SHP77 treated with DMSO at 0.1 percent for 48 hours (cell line): ENCODE data around the gene SERP2.

Experiments used
- DNase-seq: peaks from one replicate; lab custom pipeline; 2025; lab: John Stamatoyannopoulos, UW

The SERP2 gene

DNA sequence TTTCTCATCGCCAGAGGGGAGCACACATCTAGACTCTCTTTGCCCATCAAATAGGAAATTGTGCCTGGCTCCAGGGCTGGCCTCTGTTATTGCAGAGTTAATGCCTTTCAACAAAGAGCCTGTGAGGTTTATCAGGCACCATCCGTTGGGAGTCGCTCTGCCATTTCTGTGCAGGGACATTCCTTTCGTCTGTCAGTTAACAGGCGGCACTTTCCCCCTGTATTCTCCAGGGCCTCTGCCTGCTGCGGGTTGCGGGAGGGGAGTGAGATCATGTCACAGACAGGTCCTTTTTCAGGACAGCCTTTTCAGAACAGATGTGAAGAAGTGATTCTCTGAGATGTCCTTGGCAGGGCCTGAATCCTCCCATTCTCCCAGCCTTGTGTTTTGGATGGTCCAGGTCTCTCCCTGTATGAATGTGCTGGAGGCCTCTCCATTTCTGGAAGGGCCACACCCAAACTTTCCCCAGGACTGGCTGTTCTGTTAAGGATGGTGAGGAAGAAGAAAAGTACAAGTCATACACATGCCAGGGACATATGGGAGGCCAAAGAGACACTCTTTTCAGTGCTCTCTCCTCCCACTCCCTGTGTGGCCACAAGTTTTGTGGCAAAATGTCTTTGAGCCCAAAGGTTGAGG is 14.9 kb downstream of the SERP2 start:
- no peak for DNase-seq

DNA sequence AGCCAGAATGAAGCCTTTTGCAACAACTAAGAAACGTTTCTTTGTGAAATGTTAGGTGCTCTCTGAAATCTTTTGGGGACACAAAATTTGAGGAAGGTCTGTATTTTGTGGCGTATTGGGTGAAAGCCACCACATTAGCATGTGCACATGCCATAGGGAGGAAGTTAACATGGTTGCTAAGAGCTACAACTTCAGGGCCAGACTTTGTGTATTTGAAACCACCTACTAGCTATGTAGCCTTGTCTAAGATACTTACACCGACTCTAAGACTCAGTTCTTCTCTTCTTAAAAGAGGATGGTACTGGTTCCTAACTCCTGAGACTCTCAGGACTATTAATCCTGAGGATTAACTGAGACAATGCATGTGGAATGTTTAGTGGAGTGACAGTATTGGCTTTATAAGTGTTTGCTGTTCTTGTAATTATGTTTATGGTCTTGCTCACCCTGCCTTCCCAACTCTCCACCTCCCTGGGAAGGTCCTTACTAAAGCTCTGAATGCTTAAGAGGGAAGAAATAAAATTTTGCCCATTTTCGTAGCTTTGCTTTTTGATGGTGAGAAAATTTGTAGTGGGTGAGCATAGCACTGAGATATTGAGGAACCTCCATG is 15.5 kb downstream of the SERP2 start:
- no peak for DNase-seq

DNA sequence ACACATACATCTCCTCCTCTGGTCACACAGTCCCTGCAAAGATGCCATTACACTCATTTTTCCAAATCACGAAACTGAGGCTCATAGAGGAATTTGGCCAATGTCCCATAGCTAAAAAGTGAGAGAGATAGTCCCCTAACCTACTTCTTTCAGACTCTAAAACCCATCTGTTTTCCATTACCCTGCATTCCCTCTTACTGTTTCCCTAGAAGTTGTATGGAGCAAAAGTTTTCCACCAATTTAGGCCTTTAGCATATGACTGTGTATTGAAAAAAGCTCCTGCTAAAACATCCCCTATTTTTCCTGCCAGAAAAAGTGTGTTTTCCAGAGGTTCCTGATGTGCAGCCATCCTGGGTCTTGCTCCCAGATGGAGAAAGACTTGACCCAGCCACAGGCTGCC is 16.3 kb downstream of the SERP2 start:
- no peak for DNase-seq

DNA sequence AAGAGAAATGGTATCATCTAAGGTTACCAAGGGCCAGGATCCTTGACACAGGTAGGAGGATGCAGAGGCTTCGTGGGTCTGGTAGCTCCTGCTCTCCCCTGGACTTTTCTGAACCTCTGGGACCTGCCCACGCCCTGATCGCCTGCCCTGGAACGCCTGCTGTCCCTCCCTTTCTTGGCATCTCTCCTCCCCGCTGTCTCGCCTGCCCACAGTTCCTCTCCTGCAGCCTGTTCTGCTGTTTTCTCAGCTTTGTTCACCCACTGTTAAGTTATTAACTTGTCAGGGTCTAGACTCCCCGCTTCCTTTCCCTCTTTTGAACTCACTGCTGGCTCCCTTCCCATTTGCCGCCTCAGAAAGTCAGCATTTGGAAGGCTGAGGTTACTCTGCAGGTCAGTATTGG is 19.8 kb downstream of the SERP2 start:
- no peak for DNase-seq

DNA sequence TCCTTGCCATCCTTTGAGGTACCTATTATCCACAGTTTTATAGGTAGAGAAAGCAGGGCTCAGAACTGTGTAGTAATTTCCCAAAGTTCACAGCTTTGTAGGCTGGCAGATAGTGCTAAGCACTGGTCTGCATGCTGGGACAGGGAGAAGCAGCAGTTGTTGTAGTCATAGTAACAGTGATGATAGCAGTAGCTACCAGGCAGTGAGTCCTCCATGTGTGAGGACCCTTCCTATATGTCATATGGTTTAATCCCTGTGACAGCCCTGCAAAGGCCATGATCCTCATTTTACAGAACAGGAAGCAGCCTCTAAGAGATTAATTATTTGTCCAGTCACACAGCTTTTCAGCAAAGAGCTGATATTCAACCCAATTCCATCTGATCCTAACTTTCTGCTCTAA is 21.0 kb downstream of the SERP2 start:
- DNase-seq, result no peak

DNA sequence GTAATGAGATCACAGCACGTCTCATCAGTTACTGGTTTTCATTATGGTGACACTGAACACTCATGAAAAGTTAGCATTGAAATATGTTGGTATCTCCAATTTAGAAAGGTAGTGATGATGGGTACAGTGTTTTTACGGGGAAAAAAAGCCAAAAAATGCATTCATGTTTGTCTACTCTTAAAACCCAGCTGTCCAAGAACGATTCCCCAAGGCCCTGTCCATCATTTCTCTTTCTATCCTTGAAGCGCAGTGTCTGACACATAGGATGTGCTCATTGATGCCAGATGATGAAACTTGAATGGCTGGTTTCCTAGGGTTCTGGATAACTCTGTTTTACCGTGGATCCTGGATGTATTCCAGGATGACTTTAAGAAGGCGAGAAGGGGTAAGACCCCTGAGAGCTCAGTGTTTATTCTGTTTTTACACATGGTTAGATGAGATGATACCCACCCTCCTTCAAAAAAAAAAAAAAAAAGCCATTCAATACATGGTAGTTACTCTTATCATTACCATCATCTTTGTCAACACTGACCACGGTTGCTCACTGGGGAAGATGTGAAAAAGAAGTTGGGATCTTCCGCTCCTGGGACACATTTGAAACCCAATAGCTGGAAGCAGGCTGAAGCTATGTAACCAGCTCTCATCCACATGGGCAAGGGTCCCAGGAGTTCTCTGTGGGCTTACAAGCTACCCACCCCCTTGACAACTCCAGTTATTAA is 22.5 kb downstream of the SERP2 start:
- DNase-seq, result no peak

DNA sequence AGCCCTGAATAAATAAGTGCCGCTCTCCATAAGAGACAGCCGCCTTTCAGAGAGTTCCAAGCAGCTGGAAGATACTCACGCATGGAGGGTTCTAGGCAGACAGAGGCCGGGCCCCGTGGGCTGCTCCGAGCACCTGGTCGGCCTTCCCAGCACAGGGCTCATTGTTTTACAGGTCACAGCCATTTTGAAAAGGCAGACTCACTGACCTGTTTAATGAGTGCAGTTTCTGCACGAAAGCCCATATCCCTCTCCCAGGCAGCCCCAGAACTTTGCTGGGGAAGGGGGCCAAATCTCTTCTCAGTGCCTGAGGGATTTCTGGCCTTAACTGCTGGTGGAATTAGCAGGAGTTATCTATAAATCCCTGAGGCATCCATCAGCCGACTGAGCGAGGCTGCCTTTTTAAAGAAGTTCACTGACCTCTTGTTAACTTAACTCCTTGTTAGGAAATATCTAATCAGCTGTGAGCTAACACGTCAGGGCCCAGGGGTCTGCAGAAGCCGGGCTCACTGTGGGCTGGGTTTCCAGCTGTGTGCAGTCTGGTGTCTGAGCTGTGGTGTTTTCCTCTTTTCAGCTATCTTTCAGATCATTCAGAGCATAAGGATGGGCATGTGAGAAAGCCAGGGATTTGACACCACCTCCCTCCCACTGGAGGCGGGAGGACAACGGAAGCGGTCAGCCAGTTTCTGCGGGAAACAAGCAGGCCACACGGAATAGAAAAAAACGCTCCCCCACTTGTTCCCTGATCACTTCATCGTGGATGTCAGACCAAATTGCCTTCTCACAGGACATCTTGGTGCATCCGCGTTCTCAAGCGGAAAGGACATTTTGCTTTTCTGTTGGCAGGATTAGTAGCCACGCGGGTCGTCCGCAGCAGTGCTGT is 23.3 kb downstream of the SERP2 start:
- no peak for DNase-seq

DNA sequence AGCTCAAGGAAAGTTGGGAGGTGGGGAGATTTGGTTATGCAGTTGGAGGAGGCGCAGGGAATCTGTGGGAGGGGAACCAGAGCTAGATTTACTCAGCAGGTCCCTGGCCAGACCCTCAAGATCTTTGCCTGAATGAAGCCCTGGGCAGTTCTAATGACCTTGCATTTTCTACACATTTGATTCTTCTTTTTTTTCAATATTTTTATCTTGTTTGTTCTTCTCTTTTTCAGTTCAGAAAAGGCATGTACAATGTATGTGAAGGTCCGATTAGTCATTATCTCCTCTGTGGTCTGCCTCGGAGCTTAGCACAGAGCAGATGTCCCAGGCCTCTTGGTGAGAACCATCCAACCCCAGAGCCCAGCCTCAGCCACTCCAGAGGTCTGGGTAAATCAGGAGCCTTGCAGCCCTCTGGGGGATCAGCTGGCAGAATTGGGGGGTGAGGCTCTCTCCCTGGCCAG is 24.2 kb downstream of the SERP2 start:
- DNase-seq, result no peak

DNA sequence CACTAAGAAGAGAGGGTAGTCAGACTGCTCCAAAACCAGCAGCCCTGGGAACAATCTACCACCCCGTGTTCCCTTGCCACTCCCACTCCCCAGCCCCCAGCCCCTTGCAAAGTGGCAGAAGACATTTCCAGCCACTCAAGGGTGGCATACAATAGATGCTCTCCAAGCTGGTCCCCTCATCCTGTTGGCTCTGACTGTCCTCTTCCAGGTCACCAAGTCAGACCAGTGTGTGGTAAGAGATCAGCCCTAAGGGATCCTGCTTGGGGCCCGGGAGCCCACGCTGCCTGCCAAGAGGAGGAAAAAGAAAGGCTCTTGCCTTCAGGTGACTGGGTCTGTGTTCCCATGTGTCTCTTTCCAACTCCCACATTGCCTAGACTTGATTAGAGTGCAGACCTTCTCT is 25.0 kb downstream of the SERP2 start:
- no peak for DNase-seq

DNA sequence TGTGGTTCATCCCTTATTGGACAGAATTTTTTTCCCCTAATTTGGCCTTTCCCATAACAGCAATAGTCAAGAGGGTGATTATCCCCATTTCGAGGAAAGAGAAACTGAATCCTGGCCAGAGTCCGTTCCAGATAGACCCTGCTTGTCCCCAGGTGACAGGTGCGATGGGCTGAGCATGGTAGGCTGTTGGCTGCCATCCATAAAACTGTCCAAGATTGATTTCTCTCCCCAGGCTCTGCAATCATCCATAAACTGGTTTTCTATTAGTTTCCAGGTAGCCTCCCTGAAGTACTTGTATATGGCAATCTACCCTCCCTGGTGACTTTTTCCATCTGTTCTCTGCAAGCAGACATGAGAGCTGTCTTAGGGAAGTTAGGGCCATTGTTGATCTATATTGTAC is 25.4 kb downstream of the SERP2 start:
- peak; percentile 42 for DNase-seq

DNA sequence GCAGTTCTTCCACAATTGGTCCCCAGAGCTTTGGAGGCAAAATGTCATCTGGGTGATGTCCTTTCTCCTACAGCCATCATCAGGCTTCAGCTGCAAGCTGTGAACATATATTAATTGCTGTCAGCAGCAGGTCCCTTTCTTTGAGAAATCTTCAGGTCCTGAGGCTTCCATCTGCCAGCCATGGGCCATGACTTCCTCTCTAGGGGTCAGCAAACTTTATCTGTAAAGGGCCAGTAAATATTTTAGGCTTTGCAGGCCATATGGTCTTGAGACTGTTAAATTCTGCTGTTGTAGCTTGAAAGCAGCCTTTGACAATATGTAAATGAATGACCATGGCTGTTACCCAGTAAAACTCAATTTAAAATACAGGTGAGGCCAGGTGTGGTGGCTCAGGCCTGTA is 27.1 kb downstream of the SERP2 start:
- no peak for DNase-seq

DNA sequence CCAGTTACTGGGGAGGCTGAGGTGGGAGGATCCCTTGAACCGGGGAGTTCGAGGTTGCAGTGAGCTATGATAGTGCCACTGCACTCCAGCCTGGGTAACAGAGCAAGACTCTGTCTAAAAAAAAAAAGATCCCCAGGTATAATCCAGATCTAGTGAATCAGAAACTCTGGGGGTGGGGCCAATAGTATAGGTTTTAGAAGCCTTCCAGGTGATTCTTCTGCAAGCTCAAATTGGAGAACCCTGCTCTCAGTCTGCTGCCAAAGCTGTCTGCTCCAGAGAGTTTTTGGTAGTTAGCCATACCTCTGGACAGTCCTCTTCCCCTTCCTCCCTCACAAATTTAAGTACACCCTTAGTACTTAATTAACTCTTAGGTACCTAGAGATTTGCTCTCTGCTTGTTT is 28.0 kb downstream of the SERP2 start:
- DNase-seq, result no peak

DNA sequence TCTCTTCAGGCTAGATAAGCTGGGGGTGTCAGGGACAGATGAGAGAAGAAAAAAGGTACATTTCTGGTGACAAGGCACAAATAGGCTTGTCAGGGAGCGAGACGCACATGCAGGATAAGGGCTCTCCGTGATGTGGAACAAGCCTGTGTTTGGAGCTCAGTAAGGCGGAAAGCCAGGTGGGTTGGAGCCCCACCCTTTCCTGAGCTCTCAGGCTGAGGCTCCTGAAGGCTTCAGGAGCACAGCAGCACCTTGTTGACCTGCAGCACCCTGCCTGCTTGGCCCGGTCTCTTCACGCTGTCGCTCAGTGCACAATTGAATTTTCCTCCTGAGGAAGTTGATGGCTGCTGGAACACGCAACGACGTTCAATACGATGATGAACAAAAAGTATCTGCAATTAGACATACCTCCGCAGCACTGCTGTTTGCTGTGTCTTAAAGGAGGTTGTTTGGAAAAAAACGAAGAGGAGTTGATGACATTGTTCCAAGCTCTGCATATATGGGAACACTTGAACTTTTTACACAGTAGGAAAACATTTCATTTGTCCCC is 29.3 kb downstream of the SERP2 start:
- DNase-seq, result no peak

DNA sequence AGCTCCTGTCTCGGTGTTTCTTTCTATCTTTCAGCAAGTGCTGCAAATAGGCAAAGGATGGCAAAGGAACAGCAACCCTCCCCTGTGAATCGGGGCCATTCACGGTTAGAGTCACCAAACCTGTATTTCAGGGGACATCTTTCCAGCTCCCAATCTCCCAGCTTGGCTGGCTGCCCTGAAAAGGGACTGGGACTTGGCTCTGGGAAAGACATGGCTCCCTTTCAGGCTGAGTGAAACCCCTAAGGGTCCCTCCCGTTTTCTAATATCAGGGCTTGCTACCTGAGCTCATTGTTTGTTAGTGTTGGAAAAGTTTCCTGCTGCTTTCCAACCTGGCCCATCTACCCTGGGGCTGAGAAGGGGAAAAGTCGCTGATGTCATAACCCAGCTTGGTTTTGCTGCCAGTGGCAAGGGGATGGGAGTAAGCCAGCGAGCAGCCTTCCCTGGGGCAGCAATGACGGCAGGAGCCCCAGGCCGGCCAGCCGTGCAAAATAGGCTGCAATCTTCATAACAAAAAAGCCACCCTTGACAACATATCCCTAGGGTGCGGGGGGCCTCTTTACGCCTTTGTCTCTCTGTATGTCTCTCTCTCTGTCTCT is 29.9 kb downstream of the SERP2 start:
- DNase-seq, result no peak

DNA sequence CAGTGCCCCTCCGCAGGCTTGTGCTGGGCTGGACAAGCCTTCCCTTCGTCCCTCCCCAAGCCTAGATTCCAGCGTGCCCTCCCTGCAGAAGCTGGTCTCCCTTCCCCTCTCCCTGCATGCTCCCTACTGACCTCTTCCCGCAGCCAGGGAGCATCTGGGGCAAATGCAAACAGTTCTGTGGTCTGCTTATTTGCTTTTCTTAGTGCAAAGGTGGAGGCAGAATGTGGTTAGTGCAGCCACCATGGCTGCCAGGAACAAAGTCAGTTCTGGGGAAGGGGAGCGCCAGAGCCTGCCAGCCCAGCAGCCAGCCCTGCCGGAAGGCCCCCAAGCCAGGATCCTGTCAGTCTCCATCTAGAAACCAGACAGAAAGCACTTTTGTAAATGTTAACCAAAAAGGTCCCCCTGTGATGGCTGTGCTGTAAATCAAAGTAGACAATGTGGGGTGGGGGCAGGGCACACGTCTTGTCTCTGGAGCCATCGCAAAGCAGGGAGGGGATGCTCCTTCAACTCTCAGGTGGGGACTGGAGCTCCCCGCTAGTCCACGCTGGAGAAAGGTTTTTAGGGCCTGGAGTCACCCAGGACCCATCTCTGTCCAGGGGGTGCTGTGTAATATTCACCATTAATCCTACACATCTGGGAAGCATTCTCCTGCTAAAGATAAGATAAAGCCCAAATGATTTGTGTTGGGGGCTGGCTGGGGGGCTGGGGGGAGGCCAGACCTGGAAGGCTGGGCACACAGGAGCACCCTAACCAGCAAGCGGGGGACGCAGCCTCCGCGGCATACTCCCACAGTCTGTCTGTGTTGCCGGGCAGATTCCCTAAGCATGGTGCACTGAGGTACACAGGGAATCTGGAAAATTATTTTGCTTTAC is 30.9 kb downstream of the SERP2 start:
- DNase-seq, result peak; percentile 48

DNA sequence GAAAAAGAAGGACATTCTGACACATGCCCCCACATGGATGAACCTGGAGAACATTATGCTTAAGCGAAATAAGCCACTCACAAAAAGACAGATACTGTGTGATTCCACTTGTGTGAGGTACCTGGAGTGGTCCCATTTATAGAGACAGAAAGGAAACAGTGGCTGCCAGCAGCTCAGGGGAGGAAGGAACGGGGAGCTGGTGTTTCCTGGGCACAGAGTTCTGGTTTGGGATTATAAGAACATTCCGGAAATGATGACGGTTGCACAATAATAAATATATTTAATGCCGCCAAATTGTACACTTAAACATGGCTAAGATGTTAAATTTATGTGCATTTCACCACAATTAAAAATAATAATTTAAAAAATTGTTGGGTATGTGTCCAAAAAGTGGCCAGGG is 33.0 kb downstream of the SERP2 start:
- DNase-seq, result no peak

DNA sequence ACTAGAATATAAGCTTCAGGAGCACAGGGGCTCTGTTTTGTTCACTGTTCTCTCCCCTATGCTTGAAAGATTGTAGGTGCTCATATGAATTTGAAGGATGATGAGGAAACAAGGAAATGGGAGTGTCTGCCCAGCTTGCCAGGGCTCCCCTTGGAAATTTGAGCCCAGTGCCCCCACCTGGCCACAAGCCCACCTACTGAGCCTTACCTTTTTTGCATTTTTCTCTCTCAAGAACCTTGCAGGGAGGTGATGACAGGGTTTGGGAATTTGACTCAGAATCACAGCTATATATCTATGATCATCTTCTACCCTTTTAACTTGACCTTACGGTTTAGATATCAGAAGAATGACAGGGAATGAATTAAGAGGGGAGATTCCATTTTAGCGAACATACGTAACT is 33.8 kb downstream of the SERP2 start:
- DNase-seq, result no peak

DNA sequence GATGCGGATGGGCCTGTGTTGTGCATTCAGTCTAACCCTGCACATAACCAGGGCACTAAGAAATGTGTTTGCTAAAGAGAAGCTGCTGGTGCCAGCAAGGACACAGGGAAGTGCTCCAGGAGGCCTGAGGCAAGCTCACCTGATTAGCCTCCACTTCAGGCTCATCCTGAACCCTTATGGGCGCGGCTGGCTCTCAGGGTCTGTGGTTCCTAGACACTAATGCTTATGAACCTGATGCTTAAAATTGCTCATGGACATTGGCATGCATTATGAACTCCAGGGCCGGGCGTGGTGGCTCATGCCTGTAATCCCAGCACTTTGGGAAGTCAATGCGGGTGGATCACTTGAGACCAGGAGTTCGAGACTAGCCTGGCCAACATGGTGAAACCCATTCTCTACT is 34.3 kb downstream of the SERP2 start:
- no peak for DNase-seq

DNA sequence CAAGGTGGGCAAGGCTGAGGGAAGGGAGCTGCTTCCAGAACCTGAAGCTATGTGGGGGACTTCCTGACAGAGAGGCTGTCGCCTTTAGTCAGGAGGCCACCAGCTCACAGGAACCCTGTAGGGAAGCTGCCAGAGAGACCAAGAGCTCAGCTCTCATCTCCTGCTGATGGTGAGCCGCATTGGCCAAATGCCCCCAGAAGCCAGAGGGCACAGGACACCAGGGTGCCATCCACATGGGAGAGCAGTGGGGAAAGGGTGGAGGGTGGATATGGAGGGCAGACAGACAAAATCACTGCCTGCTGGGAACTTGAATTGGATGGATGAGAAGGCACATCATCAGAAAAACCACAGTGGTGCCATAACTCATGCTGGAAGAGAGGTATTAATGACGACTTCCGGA is 36.0 kb downstream of the SERP2 start:
- DNase-seq, result no peak

DNA sequence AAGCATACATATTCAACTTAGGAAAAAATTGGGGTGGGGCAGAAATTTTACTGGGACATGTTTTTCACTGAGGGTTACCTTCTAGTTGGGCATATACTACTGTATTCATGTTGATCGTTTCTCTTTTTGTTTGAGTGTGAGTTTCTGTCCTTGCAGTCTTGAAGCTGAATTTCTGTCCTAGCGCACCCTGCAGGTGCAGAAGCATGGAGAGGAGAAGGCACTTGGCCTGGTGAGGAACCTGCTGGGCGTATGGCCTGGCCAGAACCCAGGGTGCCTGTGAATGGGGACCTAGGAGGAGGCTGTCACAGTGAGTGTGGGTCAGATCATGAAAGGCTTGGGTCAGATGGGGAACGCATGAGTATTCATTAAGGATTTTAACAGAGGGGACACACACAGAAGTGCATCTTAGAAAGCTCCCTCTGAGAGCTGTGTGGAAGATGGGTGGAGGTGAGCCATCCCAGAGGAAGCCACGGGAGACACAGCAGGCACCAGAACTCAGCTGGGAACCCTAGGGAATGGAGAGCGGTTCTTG is 36.8 kb downstream of the SERP2 start:
- no peak for DNase-seq

DNA sequence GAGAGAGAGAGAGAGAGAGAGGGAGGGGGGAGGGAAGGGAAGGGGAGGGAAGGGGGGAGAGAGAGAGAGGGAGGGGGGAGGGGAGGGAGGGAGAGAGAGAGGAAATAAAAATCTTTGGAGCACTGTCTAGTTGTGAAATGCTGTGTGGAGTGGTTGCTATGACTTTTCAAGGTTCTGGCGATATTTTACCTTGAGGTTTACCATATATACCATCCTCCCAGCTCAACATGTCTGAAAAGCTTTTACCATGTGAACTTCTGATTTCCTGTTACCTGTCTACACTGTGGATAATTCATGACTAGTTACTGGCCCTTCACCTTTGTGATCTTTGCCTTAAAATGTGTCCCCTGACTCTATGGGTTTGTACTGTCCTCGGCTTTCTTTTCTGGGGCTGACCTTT is 38.2 kb downstream of the SERP2 start:
- DNase-seq, result no peak
